WI38 (cell line): Measurements from ENCODE around the gene SDHC.

Experiments
- H3K4me3 ChIP-seq: 2 replicates; pipeline ENCODE4 v1.5.1; 2011; ENCODE audit warnings: low read depth, mild to moderate bottlenecking, control low read depth, low read length
- TF ChIP-seq, protein P1 (sequence below): IDR thresholded peaks from 2 replicates; pipeline ENCODE4 v1.5.1; 2012; ENCODE audit warnings: low read depth, mild to moderate bottlenecking, control low read depth, low read length

SDHC gene

DNA sequence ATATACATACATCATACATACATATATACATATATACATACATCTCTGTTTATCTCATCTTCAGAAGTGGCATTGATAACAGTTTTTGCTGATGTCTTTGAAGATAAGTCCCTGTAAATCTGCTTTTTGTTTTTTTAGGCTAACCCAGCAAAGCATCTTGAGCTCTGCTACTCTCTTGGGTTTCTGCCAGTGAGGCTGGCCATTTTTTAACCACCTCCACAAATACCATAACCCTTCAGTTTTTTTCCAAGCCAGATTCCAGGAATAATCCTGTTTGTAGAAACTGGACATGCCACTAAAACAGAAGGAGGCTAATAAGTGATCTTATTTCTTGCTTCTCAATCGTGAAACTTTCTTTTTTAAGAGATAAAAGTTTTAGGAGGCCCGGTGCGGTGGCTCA lies 21.6 kb downstream of the SDHC start:
- TF ChIP-seq, protein P1, sequence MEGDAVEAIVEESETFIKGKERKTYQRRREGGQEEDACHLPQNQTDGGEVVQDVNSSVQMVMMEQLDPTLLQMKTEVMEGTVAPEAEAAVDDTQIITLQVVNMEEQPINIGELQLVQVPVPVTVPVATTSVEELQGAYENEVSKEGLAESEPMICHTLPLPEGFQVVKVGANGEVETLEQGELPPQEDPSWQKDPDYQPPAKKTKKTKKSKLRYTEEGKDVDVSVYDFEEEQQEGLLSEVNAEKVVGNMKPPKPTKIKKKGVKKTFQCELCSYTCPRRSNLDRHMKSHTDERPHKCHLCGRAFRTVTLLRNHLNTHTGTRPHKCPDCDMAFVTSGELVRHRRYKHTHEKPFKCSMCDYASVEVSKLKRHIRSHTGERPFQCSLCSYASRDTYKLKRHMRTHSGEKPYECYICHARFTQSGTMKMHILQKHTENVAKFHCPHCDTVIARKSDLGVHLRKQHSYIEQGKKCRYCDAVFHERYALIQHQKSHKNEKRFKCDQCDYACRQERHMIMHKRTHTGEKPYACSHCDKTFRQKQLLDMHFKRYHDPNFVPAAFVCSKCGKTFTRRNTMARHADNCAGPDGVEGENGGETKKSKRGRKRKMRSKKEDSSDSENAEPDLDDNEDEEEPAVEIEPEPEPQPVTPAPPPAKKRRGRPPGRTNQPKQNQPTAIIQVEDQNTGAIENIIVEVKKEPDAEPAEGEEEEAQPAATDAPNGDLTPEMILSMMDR: no peak
- no peak overlapping the region for H3K4me3 ChIP-seq

GRCh38 chr1:161342177-161342576 lies 28.0 kb downstream of the SDHC start:
- TF ChIP-seq, protein P1: no peak
- H3K4me3 ChIP-seq: no peak overlapping the region

- TF ChIP-seq, protein P1: no peak
- H3K4me3 ChIP-seq: no peak overlapping the region
These were observed 28.6 kb downstream of the SDHC start for GRCh38 chr1:161342821-161343220.

DNA sequence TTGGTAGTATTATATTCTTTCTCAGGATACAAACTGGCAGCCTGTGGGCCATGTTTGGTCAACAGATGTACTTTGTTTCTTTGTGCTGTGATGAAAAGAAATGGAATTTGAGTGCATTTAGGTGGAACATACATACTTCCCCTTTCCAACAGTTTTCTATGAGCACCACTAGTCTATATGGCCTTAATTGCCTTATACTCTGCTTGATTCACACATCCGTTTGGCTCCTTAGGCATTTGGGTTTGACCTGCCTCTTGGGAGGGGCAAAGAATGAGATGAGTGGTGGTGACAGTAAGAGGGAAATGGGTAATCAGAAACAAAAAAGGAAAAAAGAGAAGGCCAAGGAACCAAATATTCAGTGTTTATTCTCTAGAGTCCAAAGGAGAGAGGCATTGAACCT lies 36.5 kb downstream of the SDHC start:
- no peak overlapping the region for H3K4me3 ChIP-seq
- TF ChIP-seq, protein P1: no peak

DNA sequence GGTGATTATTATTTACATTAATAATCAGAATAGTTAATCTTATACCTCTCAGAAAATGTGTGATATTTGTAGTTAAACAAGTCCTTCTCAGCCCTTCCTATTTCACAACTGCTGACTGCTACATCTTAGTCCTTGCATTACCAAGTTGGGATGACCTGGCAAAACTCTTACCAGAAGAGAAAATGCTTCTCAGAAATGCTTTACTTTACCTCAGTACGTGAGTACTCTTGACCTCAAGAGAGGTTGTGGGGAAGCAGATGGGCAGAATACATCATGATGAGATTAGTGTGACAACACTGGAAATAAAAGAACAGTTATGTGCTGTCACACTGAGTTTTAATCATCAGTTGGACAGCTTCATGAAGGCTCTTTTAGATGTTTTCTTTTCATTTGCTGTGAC lies 37.3 kb downstream of the SDHC start:
- TF ChIP-seq, protein P1: no peak

DNA sequence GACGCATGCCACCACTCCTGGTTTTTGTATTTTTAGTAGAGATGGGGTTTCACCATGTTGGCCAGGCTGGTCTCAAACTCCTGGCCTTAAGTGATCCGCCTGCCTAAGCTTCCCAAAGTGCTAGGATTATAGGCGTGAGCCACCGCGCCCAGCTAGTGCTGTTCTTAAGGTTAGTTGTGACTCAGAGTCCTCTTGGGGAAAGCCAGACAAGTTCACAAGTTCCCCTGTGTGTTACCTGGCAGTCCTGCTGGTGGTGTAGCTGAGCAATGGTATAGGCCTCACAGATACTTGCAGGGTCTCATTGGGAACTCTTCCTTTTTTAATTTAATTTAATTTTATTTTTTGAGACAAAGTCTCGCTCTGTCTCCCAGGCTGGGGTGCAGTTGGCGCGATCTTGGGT lies 42.9 kb downstream of the SDHC start:
- TF ChIP-seq, protein P1: no peak

More for the DNA sequence above, 37.3 kb downstream of the SDHC start:
- no peak overlapping the region for H3K4me3 ChIP-seq

GRCh38 chr1:161359291-161359690 lies 45.1 kb downstream of the SDHC start:
- H3K4me3 ChIP-seq: no peak overlapping the region

More for the DNA sequence above, 42.9 kb downstream of the SDHC start:
- no peak overlapping the region for H3K4me3 ChIP-seq

More at GRCh38 chr1:161359291-161359690, 45.1 kb downstream of the SDHC start:
- TF ChIP-seq, protein P1: no peak
